Astrocyte (in vitro differentiated cells and primary cell): ENCODE data around the gene COPS9. TPM values are rescaled to one million over a fixed set of nuclear protein-coding genes. Genes with fewer than 3 reads are reported as not detected.

ENCODE experiments used
- DNase-seq: peaks from one replicate; pipeline ENCODE4 v3.0.0-alpha.2; 2010; ENCODE audit warnings: low read depth
- FAIRE-seq: peaks from 2 replicates; lab custom pipeline; 2011; peaks lifted over from hg19 to GRCh38; lab: Jason Lieb, UNC
- H2AFZ ChIP-seq: 2 replicates; pipeline ENCODE4 v1.6.0; 2012; ENCODE audit warnings: low read depth, low read length, inconsistent platforms
- H3K27ac ChIP-seq: 2 replicates; pipeline ENCODE4 v1.5.1; 2011; ENCODE audit warnings: low read depth, low read length, inconsistent platforms
- H3K27me3 ChIP-seq: 2 replicates; pipeline ENCODE4 v1.6.0; 2011; ENCODE audit warnings: low read length, inconsistent platforms; ENCODE audit not compliant: insufficient read depth
- H3K36me3 ChIP-seq: 2 replicates; pipeline ENCODE4 v1.5.1; 2011; ENCODE audit warnings: low read length, inconsistent platforms; ENCODE audit not compliant: insufficient read depth
- H3K4me1 ChIP-seq: 2 replicates; pipeline ENCODE4 v1.5.1; 2011; ENCODE audit warnings: low read length, inconsistent platforms; ENCODE audit not compliant: insufficient read depth
- H3K4me2 ChIP-seq: 2 replicates; pipeline ENCODE4 v1.6.0; 2012; ENCODE audit warnings: low read length, inconsistent platforms
- H3K4me3 ChIP-seq: 2 replicates; pipeline ENCODE4 v1.5.1; 2011; ENCODE audit warnings: low read depth, mild to moderate bottlenecking, low read length, inconsistent platforms; ENCODE audit not compliant: insufficient read depth
- H3K79me2 ChIP-seq: 2 replicates; pipeline ENCODE4 v1.6.0; 2012; ENCODE audit warnings: mild to moderate bottlenecking, low read length, inconsistent platforms; ENCODE audit not compliant: insufficient read depth
- H3K9ac ChIP-seq: 2 replicates; pipeline ENCODE4 v1.6.0; 2012; ENCODE audit warnings: mild to moderate bottlenecking, low read length, inconsistent platforms
- H3K9me3 ChIP-seq: 2 replicates; pipeline ENCODE4 v1.5.1; 2012; ENCODE audit warnings: low read depth, mild to moderate bottlenecking, low read length, inconsistent platforms; ENCODE audit not compliant: insufficient read depth
- H4K20me1 ChIP-seq: 2 replicates; pipeline ENCODE4 v1.6.0; 2012; ENCODE audit warnings: low read length, inconsistent platforms; ENCODE audit not compliant: insufficient read depth
- H3K27ac Mint-ChIP-seq: one replicate; pipeline ENCODE4 v1.8.0; 2021; ENCODE audit warnings: mild to moderate bottlenecking, mixed read lengths; ENCODE audit not compliant: unreplicated experiment
- H3K27me3 Mint-ChIP-seq: one replicate; pipeline ENCODE4 v1.8.0; 2021; ENCODE audit warnings: low read depth, mixed read lengths; ENCODE audit not compliant: unreplicated experiment
- H3K36me3 Mint-ChIP-seq: one replicate; pipeline ENCODE4 v1.8.0; 2021; ENCODE audit warnings: low read depth, mixed read lengths; ENCODE audit not compliant: unreplicated experiment
- H3K4me1 Mint-ChIP-seq: one replicate; pipeline ENCODE4 v1.8.0; 2021; ENCODE audit warnings: low read depth, mixed read lengths; ENCODE audit not compliant: unreplicated experiment
- H3K4me3 Mint-ChIP-seq: one replicate; pipeline ENCODE4 v1.8.0; 2021; ENCODE audit warnings: mild to moderate bottlenecking, moderate library complexity, mixed read lengths; ENCODE audit not compliant: unreplicated experiment
- H3K9me3 Mint-ChIP-seq: one replicate; pipeline ENCODE4 v1.8.0; 2021; ENCODE audit warnings: mild to moderate bottlenecking, mixed read lengths; ENCODE audit not compliant: unreplicated experiment
- EZH2 ChIP-seq: IDR thresholded peaks from 2 replicates; pipeline ENCODE4 v1.6.1; 2012; ENCODE audit warnings: mild to moderate bottlenecking, low read length, inconsistent platforms; ENCODE audit not compliant: insufficient read depth
- total RNA-seq: library from RNA; stranded (reverse); gene quantifications from 2 replicates; pipeline ENCODE4 v1.2.1, GENCODE V29; 2021
- TF ChIP-seq, protein P1 (sequence below): IDR thresholded peaks from 2 replicates; pipeline ENCODE4 v1.5.1; 2011; ENCODE audit warnings: low read depth, mild to moderate bottlenecking, inconsistent platforms, low read length, moderate library complexity; ENCODE audit not compliant: insufficient read depth

Gene COPS9
- total RNA-seq, 1 donor from 2014 or later, result 192 TPM

DNA sequence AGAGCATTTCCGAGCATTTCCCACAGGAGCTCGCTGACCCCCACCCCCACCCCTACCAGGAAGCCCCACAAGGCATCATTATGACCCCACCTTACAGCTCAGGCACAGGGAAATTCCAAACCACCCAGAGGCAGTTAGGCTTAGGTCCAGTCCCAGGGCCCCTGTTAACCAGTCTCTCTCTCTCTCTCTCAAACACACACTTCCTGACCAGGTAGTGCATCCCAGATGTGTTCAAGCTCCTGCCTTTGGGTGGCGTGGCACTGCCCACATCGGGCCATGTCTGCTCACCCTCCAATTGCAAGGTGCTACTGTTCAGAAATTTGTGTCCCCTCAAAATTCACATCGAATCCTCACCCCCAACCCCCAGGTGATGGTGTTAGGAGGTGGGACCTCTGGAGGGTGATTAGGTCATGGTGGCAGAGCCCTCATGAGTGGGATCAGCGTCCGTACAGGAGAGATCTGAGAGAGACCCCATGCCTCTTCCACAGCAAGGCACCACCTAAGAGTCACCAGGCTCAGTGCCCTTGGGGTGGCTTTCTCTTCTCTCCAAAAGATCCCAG lies 8.8 kb downstream of the COPS9 start:
- no peaks in the 10 kb centered on the region for H3K9me3 Mint-ChIP-seq
- no peak for FAIRE-seq
- no peaks in the 10 kb centered on the region for H3K4me1 Mint-ChIP-seq
- H3K9ac ChIP-seq, result no peak overlapping the region
- H3K27me3 Mint-ChIP-seq, result no peaks in the 10 kb centered on the region
- H2AFZ ChIP-seq, result no peak overlapping the region
- no peak overlapping the region for H3K4me2 ChIP-seq
- DNase-seq, result no peak
- H3K36me3 Mint-ChIP-seq, result peaks cover 23% of the 10 kb centered on the region
- H3K79me2 ChIP-seq, result peaks cover 5% of the 10 kb centered on the region
- peaks cover 30% of the 10 kb centered on the region for H3K36me3 ChIP-seq
- peaks cover 8% of the 10 kb centered on the region for H4K20me1 ChIP-seq
- no peak overlapping the region for H3K27ac ChIP-seq
- H3K4me3 Mint-ChIP-seq, result no peak overlapping the region
- no peaks in the 10 kb centered on the region for H3K4me1 ChIP-seq
- no peak for TF ChIP-seq EZH2
- TF ChIP-seq, protein P1, sequence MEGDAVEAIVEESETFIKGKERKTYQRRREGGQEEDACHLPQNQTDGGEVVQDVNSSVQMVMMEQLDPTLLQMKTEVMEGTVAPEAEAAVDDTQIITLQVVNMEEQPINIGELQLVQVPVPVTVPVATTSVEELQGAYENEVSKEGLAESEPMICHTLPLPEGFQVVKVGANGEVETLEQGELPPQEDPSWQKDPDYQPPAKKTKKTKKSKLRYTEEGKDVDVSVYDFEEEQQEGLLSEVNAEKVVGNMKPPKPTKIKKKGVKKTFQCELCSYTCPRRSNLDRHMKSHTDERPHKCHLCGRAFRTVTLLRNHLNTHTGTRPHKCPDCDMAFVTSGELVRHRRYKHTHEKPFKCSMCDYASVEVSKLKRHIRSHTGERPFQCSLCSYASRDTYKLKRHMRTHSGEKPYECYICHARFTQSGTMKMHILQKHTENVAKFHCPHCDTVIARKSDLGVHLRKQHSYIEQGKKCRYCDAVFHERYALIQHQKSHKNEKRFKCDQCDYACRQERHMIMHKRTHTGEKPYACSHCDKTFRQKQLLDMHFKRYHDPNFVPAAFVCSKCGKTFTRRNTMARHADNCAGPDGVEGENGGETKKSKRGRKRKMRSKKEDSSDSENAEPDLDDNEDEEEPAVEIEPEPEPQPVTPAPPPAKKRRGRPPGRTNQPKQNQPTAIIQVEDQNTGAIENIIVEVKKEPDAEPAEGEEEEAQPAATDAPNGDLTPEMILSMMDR, result no peak
- no peak overlapping the region for H3K27ac Mint-ChIP-seq
- H3K9me3 ChIP-seq, result no peaks in the 10 kb centered on the region
- no peak overlapping the region for H3K4me3 ChIP-seq
- no peaks in the 10 kb centered on the region for H3K27me3 ChIP-seq

DNA sequence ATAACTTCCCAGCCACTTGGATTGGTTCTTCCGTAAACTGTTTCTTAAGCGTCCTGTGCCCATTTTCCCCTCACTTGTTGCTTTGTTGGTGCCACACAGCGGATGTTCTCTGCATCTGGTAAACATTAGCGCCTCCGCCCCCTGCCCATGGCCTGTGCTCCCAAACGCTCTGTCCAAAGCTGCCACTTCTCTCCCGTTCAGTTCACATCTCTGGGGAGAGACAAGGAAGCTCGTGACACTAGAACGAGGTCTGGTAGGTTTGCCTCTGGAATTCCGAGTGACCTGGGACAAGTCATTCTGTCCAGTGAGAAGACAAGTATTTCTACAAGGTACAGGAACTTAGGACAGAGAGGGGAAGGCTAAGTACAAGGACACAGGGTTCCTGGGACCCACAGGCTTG lies 9.4 kb downstream of the COPS9 start:
- no peaks in the 10 kb centered on the region for H3K4me1 Mint-ChIP-seq
- no peaks in the 10 kb centered on the region for H3K9me3 Mint-ChIP-seq
- Histone ChIP-seq H3K4me2 (no peak overlapping the region), H3K9ac (no peak overlapping the region), H3K4me3 (no peak overlapping the region), H4K20me1 (peaks cover 4% of the 10 kb centered on the region), H2AFZ (no peak overlapping the region), H3K4me1 (no peaks in the 10 kb centered on the region), H3K9me3 (no peaks in the 10 kb centered on the region), H3K27me3 (no peaks in the 10 kb centered on the region), H3K79me2 (peaks cover under 1% of the 10 kb centered on the region), H3K36me3 (peaks cover 25% of the 10 kb centered on the region), H3K27ac (no peak overlapping the region)
- FAIRE-seq (no peak), DNase-seq (no peak)
- H3K4me3 Mint-ChIP-seq, result no peak overlapping the region
- H3K27ac Mint-ChIP-seq, result no peak overlapping the region
- H3K36me3 Mint-ChIP-seq, result peaks cover 23% of the 10 kb centered on the region
- no peaks in the 10 kb centered on the region for H3K27me3 Mint-ChIP-seq
- TF ChIP-seq EZH2, result no peak
- TF ChIP-seq, protein P1, result no peak

DNA sequence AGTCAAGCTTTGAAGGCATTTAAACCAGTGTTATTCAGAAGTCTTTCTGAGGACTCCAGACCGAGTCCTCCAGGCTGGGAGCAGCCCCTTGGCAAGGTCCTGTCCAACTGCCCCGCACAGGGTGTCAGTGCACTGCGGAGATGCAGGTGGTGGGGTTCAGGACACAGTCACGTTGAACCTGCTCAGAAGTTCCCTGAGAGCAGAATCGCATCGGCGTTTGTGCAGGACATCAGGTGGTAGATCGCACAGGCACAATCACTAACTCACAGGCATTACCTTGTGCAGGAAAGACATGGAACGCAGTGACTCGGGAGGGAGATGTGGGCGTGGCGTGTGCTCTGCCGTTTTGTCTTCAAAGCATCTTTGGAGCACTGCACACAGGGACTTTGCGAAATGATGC lies 10.4 kb downstream of the COPS9 start:
- Histone ChIP-seq H3K4me3 (no peak overlapping the region), H2AFZ (no peak overlapping the region), H3K36me3 (peaks cover 17% of the 10 kb centered on the region), H3K9me3 (no peaks in the 10 kb centered on the region), H4K20me1 (no peaks in the 10 kb centered on the region), H3K4me2 (no peak overlapping the region), H3K27ac (no peak overlapping the region), H3K27me3 (no peaks in the 10 kb centered on the region), H3K79me2 (no peaks in the 10 kb centered on the region), H3K9ac (no peak overlapping the region), H3K4me1 (no peaks in the 10 kb centered on the region)
- Mint-ChIP-seq H3K4me3 (no peak overlapping the region), H3K27me3 (no peaks in the 10 kb centered on the region), H3K9me3 (no peaks in the 10 kb centered on the region), H3K4me1 (no peaks in the 10 kb centered on the region), H3K36me3 (peaks cover 21% of the 10 kb centered on the region), H3K27ac (no peak overlapping the region)
- DNase-seq, result no peak
- FAIRE-seq, result no peak
- TF ChIP-seq, protein P1, result no peak
- no peak for TF ChIP-seq EZH2
